ENCODE data around the gene PLA2G5.

DNA sequence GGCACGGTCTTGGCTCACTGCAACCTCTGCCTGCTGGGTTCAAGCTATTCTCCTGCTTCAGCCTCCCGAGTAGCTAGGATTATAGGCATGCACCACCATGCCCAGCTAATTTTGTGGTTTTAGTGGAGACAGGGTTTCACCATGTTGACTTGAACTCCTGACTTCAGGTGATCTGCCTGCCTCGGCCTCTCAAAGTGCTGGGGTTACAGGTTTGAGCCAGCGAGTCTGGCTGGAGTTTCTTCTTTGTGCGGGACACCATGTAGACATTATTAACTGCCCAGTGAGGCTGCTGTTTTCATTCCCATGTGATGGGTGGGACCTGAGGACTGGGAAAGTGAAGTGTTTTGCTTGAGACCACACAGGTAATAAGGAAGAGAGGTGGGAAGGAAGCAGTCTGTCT lies 23.3 kb downstream of the PLA2G5 start:
- TF ChIP-seq SREBF2 (CRISPR knock-in tag; IDR thresholded peaks at IDR 0.05): no peak
- TF ChIP-seq, protein P1, sequence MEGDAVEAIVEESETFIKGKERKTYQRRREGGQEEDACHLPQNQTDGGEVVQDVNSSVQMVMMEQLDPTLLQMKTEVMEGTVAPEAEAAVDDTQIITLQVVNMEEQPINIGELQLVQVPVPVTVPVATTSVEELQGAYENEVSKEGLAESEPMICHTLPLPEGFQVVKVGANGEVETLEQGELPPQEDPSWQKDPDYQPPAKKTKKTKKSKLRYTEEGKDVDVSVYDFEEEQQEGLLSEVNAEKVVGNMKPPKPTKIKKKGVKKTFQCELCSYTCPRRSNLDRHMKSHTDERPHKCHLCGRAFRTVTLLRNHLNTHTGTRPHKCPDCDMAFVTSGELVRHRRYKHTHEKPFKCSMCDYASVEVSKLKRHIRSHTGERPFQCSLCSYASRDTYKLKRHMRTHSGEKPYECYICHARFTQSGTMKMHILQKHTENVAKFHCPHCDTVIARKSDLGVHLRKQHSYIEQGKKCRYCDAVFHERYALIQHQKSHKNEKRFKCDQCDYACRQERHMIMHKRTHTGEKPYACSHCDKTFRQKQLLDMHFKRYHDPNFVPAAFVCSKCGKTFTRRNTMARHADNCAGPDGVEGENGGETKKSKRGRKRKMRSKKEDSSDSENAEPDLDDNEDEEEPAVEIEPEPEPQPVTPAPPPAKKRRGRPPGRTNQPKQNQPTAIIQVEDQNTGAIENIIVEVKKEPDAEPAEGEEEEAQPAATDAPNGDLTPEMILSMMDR (IDR thresholded peaks at IDR 0.05 in 2 of 3, conservative IDR thresholded peaks at IDR 0.05 in 1 of 3; ENCODE audit: insufficient read depth in 2 of 3, low read depth in 1 of 3, low read length in 3 of 3): no peak
- TF ChIP-seq EZH2 (IDR thresholded peaks at IDR 0.05; ENCODE audit: borderline replicate concordance, low read depth, low read length): no peak
- no peak for TF ChIP-seq ZFP1 (CRISPR knock-in tag; IDR thresholded peaks at IDR 0.05)
- TF ChIP-seq, protein P2, sequence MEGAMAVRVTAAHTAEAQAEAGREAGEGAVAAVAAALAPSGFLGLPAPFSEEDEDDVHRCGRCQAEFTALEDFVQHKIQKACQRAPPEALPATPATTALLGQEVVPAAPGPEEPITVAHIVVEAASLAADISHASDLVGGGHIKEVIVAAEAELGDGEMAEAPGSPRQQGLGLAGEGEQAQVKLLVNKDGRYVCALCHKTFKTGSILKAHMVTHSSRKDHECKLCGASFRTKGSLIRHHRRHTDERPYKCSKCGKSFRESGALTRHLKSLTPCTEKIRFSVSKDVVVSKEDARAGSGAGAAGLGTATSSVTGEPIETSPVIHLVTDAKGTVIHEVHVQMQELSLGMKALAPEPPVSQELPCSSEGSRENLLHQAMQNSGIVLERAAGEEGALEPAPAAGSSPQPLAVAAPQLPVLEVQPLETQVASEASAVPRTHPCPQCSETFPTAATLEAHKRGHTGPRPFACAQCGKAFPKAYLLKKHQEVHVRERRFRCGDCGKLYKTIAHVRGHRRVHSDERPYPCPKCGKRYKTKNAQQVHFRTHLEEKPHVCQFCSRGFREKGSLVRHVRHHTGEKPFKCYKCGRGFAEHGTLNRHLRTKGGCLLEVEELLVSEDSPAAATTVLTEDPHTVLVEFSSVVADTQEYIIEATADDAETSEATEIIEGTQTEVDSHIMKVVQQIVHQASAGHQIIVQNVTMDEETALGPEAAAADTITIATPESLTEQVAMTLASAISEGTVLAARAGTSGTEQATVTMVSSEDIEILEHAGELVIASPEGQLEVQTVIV (CRISPR knock-in tag; IDR thresholded peaks at IDR 0.05; ENCODE audit: borderline replicate concordance): no peak
- no peak for TF ChIP-seq ZFP36 (IDR thresholded peaks at IDR 0.05; ENCODE audit: low read depth, low read length, partially characterized antibody)
- no peak for TF ChIP-seq ARID1B (IDR thresholded peaks at IDR 0.05)
- TF ChIP-seq THRAP3 (IDR thresholded peaks at IDR 0.05; ENCODE audit: borderline replicate concordance): no peak
- TF ChIP-seq EGR1 (conservative IDR thresholded peaks at IDR 0.05): no peak
- TF ChIP-seq, protein P3, sequence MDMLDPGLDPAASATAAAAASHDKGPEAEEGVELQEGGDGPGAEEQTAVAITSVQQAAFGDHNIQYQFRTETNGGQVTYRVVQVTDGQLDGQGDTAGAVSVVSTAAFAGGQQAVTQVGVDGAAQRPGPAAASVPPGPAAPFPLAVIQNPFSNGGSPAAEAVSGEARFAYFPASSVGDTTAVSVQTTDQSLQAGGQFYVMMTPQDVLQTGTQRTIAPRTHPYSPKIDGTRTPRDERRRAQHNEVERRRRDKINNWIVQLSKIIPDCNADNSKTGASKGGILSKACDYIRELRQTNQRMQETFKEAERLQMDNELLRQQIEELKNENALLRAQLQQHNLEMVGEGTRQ (CRISPR knock-in tag; IDR thresholded peaks at IDR 0.05): no peak

All from K562 (cell line).